GM18498 (cell line): Measurements from ENCODE around the gene GPR146.

Source experiments
- ATAC-seq: cut with Tn5 transposase; IDR thresholded peaks from one replicate; pipeline ENCODE4 v1.9.1; 2021; ENCODE audit warnings: mild to moderate bottlenecking, moderate library complexity; ENCODE audit not compliant: unreplicated experiment

Gene GPR146

GRCh38 chr7:1103789-1104515 lies 59.6 kb downstream of the GPR146 start:
- no peak for ATAC-seq

GRCh38 chr7:1104516-1105179 lies 60.3 kb downstream of the GPR146 start:
- no peak for ATAC-seq

GRCh38 chr7:1105189-1105588 lies 60.8 kb downstream of the GPR146 start:
- ATAC-seq = peak; percentile 51

GRCh38 chr7:1106063-1106792 lies 61.9 kb downstream of the GPR146 start:
- ATAC-seq = no peak

GRCh38 chr7:1106793-1107421 lies 62.6 kb downstream of the GPR146 start:
- ATAC-seq = no peak

- no peak for ATAC-seq
Observed at GRCh38 chr7:1108264-1108920, 64.0 kb downstream of the GPR146 start.
